ENCODE data around the gene SF3B3.

The SF3B3 gene

GRCh38 chr16:70523743-70524398 lies at the start of gene SF3B3:
TSS of gene SF3B3 (plus strand) at chr16:70523816. CDS start at chr16:70526657, 2,841 bp downstream.
- DNase-seq (ENCODE audit: low read depth), result peak; percentile 54

- no peak for DNase-seq (ENCODE audit: low read depth)
Measured at GRCh38 chr16:70474320-70475053, 49.1 kb upstream of the SF3B3 start.

- DNase-seq (ENCODE audit: low read depth), result no peak
Measured at GRCh38 chr16:70475054-70475871, 48.4 kb upstream of the SF3B3 start.

GRCh38 chr16:70476272-70477020 lies 47.2 kb upstream of the SF3B3 start:
- peak; percentile 8 for DNase-seq (ENCODE audit: low read depth)

GRCh38 chr16:70478169-70478568 lies 45.4 kb upstream of the SF3B3 start:
- no peak for DNase-seq (ENCODE audit: low read depth)

GRCh38 chr16:70478912-70479341 lies 44.7 kb upstream of the SF3B3 start:
- DNase-seq (ENCODE audit: low read depth), result no peak

GRCh38 chr16:70480127-70481105 lies 43.2 kb upstream of the SF3B3 start:
- DNase-seq (ENCODE audit: low read depth), result no peak

GRCh38 chr16:70481929-70482536 lies 41.6 kb upstream of the SF3B3 start:
- no peak for DNase-seq (ENCODE audit: low read depth)

GRCh38 chr16:70482624-70483023 lies 41.0 kb upstream of the SF3B3 start:
- no peak for DNase-seq (ENCODE audit: low read depth)

GRCh38 chr16:70483426-70483825 lies 40.2 kb upstream of the SF3B3 start:
- DNase-seq (ENCODE audit: low read depth), result no peak

- no peak for DNase-seq (ENCODE audit: low read depth)
Measured at GRCh38 chr16:70484867-70485266, 38.7 kb upstream of the SF3B3 start.

- no peak for DNase-seq (ENCODE audit: low read depth)
Measured at GRCh38 chr16:70490261-70490660, 33.4 kb upstream of the SF3B3 start.

GRCh38 chr16:70493802-70494201 lies 29.8 kb upstream of the SF3B3 start:
- DNase-seq (ENCODE audit: low read depth), result no peak

- DNase-seq (ENCODE audit: low read depth), result no peak
Measured at GRCh38 chr16:70494202-70494770, 29.3 kb upstream of the SF3B3 start.

GRCh38 chr16:70494777-70495176 lies 28.8 kb upstream of the SF3B3 start:
- no peak for DNase-seq (ENCODE audit: low read depth)

GRCh38 chr16:70495425-70496182 lies 28.0 kb upstream of the SF3B3 start:
- no peak for DNase-seq (ENCODE audit: low read depth)

GRCh38 chr16:70496513-70496912 lies 27.1 kb upstream of the SF3B3 start:
- DNase-seq (ENCODE audit: low read depth), result no peak

GRCh38 chr16:70508752-70509151 lies 14.9 kb upstream of the SF3B3 start:
- no peak for DNase-seq (ENCODE audit: low read depth)

- no peak for DNase-seq (ENCODE audit: low read depth)
Measured at GRCh38 chr16:70510216-70510615, 13.4 kb upstream of the SF3B3 start.
